Stimulated activated CD8-positive, alpha-beta memory T cell treated with anti-CD3 and anti-CD28 coated beads, Interleukin-2, amount 100 ng/mL, for 48 hours (primary cell): Measurements from ENCODE around the gene RAD9A.

Experiments
- DNase-seq, 2 donors: peaks; one replicate each; pipeline ENCODE4 v3.0.0-alpha.2; 2020; ENCODE audit warnings: low read depth in 2 of 2

Gene RAD9A

DNA sequence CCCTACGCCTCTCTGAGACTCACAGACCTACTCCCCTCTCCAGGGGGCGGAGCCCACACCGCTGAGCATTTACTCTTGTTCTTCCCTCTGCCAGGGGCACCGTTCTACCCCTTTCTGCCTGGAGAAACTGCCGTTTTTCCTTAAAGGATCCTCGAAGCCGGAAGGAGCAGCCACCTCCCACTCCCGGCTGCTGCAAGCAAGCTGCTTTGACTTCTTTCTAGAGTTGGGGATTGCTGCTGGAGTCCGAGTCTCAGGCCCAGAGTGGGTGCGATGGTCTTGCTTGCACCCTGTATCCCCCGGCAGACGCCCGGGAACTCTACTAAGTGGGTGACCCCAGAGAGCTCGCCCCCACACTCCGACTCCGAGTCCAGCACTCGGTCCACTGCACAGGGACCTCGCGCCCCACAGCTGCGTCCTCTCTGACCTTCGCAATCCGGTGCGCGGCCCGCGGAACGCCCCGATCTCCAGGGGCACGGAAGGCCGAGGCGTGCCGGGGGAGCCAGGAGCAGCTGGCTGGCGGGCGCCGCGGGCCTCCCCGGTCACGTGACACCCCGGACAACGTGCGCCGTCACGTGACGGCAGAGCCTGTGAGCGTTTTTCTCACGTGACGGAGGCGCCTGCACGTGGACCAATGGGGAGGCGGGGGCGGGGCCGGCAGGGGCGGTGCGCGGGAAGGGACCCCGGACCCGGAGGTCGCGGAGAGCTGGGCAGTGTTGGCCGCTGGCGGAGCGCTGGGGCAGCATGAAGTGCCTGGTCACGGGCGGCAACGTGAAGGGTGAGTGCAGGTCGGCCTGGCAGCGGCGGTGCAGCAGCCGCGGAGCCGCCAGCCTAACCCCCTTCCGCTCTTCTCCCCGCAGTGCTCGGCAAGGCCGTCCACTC lies at the start of gene RAD9A:
TSS of gene RAD9A (plus strand) at position 683 of the 879 bp plus-strand sequence. CDS start at position 742, 59 bp downstream.
- DNase-seq, result peak; percentile 91 to 94

DNA sequence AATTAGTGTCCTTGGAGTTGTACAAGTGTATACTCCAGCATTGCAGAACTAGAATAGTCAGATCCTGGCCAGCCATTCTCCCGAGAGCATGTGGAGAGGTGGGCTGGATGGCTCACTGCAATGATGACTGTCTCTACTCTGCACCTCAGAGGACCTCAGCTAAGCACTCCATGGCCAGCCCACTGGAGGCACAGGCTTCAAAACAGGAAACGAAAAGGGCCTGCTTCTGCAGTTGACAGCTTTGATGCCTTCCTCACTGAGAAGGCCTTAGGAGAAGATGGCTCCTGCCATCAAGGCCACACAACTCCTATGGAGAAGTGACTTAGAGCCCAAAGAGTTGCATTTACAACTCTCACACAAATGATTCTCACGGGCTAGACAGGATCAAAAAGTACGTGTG lies 47.5 kb upstream of the RAD9A start:
- DNase-seq, result no peak

DNA sequence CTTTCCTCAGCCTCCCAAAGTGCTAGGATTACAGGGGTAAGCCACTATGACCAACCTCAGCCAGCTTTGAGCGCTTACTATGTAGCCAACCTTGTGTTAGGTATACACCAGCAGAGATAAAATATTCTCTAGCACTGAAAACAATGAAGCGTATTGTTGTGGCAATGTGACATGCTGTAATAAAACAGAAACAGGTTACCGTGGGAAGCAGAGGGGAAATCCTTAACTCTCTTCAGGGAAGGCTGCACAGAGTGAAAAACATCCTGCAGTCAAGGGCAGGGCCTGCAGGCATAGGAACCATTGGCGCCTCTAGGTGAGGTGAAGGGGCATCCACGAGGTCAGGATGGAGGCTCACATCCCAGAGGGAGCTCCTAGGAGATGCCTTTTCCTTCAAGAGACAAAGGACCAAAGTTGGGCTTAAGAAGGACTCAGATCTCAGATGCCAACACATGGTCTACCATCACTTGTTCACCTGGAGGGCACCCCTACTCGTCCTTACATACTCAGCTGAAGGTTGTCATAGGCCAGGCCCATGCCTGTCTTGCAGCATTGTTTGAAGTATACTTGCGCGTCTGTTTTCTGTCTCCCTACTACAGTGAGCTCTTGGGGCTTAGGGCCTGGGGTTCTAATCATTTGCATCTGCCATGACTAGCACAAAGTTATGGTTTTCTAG lies 46.4 kb upstream of the RAD9A start:
- no peak for DNase-seq

DNA sequence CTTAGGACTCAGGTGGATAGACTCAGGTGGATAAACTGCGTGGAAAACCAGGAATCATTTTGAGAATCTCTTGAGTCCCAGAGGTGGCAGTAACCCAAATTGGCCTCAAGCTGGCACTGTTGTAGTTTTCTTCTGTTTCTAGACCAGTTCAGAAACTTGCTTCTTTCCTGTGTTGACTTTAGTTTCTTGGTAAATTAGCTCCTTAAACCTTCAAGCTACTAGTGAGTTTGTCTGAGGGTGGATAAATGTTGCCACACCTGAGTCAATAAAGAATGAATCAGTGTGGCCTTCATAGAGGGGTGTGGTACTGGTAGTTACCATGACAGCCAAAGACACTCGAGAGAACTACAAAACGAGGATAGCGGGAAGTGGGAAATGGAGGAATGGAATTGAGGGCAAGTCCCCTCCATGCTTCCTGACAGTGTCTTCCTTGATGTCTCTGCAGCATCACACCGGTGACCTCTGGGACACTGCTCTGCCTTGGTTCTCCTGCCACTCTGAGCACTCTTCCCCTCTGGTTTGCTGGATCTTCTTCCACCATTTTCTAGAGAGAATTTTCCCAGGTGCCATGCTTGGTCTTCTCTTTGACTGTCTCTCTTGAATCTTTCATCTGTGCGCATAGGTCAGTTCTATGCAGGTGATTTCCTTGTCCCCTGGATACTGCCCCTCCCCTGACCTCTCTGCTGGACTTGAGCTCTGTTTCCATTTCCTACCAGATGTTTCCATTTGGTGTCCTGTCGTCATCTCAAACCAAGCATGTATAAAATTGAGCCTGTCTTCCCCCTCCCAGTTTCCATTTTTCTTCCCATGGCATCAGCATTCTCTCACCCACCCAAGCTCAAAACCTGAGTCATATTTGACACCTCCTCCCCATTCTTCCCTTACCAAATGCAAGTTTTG lies 45.6 kb upstream of the RAD9A start:
- no peak for DNase-seq

DNA sequence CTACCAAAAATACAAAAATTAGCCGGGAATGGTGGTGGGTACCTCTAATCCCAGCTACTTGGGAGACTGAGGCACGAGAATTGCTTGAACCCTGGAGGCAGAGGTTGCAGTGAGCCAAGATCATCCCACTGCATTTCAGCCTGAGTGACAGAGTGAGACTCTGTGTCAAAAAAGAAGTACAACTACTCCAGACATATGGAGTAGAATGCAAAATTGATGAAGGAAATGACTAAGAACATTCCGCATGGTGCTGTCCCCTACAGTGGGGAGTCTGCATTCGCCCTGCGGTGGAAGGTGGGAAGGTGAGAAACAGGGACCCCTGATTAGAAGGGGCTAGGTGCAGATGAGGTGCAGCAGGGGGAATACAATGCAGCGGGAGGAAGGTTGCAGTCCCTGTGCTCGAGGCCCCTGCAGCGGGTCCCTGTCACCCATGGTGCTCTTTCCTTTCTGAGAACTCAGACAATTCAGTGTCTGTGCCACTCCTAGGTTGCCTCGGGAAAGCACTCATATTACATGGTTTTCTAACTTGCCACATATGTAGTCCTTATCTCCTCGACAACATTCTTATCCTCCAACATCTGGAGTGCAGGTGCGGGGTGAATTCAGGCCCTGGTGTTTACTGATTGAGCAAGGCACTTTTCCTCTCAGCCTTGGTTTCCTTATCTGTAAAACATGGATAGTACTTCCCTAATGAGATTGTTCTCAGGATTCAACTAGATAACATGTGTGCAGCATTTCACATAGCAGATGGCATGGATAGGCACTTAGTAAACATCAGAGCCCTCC lies 43.6 kb upstream of the RAD9A start:
- no peak for DNase-seq

DNA sequence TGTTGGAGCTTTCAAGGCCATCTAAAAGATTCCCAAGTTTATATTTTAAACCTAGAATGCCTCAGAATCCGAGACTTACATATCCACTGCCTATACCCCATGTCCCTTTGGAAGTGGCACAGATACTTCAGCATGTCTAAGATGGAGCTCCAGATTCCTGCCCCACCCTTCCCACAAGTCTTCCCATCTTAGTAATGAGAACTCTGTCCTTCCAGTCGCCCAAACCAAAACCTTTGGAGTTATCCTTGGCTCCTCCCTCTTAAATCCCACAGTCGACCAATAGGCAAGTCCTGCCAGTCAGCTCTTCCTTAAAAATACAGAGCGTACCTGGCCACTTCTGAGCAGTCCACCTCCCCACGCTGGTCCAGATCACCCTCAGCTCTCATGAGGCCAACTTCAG lies 42.8 kb upstream of the RAD9A start:
- DNase-seq, result no peak

DNA sequence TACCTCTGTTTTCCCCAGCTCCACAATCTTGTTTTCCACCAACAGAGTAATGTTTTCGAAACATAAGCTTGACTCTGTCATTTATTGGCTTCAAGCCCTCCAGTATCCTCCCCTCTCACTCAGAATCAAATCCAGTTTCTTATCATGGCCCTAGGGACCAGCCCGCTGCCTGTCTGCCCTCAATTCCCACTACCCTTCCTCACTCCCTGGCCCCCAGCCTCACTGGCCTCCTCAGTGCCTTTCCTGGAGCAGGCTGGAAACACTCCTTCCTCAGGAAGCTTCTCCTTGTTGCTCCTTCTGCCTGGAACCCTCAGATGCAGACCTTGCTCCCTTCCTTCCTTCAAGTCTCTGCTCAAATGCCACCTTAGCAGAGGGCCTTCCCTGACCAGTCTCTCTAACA lies 42.3 kb upstream of the RAD9A start:
- no peak for DNase-seq

DNA sequence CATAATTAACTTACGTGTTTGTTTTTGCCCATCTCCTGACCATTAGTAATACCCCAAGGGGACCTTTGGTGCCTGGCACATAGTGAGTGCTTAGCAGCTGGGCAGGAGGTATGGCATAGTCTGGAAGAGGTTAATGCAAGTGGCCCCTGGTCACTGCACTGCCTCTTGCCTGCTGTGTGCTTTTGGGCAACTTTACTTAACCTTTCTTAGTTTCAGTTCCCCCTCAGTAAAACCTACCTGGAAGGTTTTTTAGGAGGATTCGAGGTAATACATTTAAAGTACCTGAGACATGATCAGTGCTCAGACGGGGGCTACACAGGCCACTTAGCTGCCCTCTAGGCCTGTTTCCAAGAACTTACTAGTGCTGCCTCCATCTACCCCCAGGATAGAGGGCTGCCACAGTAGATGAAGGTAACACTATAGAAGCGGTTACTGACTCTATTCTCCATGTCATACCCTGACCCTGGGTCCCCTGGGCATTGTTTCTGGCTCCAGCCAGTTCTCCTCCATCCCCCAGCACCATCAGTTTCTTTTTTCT lies 41.8 kb upstream of the RAD9A start:
- DNase-seq, result no peak

DNA sequence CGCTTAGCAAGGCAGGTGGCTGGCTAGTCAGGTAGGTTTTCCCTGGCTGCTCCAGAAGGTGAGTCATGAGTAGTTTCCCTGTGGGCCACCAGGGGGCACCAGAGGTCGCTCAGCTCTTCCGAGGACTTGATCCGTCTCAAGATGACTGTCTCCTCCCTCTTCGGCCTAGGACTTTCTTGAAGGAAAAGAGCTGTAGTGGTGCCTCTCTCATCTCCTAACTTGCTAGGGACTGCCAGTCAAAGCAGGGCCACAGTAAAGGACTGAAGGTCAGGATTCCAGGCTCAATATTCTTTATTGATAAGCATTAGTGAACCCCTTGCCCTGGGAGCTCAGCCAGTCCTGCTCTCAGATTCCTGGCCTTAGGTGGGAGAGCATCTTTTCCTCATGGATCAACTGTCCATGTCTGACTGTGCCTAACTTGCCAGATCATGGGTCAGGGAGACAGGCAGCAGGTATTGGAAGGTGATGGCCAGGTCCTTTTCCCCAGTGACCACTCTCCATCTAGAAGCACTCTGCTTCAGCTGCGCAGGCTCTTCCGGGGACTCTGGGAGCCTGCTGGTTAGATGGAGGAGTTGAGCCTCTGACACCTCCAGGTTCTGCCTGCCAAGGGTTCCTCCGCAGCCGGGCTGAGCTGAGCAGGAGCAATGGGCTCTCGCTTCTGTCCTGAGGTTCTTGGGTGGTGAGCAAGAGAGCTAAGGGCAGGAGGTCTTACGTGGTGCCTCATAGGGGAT lies 40.3 kb upstream of the RAD9A start:
- DNase-seq, result no peak

DNA sequence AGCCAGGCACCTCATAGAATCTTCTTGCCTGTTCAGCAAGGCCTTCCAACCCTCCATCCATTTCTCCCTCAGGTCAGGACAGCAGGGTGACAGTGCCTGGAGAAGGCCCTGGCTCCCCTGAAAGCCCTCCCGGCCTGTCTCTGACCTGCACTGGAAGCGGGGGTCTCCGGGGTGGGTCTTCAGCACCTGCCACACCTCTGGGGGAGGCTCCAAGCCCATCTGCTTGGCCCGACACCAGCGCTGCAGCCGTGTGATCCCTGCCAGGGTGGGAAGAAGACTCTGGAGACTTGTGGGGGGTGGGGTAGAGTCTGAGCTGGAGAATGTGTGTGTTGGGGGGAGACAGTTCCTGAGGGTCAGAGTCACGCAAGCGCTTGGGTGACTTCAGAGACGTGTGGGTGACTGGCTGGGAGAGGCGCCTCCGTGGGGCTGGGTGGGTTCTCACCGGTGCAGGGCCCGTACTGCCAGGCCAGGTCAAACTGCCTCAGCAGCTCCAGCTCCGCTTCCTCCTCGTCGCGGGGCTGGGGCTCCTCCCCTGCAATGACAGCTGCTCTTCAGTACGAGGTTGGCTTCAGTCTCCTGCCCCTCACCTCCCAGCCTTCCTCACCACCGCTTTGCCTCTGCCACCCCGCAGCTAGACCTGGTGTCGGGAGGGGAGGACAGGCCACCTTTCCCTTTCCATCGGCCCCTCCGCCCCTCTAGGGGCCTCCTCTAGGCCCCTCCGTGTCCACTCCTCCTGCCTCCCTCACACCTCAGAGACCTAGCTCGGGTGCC lies 39.1 kb upstream of the RAD9A start:
- DNase-seq, result no peak

DNA sequence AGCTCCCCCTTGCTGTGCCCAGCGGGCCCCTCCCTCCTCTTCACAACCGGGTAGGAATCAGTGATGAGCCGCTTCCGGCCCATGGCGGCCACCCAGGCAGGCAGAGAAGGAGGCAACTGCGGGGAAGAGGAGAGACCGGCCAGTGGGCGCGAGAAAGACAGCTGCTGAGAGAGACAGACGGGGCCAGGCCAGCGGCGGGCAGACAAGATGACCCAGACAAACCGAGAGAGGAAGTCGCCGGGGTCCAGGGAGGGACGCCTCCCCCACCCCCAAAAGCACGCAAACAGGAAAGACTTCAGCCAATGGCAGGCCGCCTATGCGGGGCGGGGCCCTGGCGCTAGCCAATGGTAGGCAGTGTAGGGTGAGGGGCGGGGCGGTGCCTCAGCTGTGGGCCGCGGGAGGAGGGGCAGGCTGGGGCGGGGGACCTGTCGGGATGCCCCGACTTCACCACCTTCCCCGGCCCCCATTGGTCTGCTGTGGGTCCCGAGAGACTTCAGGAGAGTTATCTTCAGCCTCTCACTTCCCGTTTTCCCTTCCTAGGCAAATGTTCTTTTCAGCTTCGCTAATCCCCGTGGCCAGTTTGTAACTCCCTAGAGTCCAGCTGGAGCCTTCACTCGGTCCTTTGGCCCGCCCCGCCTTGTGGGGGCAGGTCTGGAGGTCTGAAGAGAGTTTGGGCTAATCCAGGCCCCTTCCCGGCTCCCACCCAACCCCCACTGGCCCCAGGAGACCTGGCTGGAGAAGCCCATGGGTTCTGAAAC lies 38.3 kb upstream of the RAD9A start, which contains the start of gene POLD4:
TSS of gene POLD4 (minus strand) at position 230 of the 758 bp plus-strand sequence. CDS start at position 83, 147 bp downstream.
- peak; percentile 96 to 97 for DNase-seq

DNA sequence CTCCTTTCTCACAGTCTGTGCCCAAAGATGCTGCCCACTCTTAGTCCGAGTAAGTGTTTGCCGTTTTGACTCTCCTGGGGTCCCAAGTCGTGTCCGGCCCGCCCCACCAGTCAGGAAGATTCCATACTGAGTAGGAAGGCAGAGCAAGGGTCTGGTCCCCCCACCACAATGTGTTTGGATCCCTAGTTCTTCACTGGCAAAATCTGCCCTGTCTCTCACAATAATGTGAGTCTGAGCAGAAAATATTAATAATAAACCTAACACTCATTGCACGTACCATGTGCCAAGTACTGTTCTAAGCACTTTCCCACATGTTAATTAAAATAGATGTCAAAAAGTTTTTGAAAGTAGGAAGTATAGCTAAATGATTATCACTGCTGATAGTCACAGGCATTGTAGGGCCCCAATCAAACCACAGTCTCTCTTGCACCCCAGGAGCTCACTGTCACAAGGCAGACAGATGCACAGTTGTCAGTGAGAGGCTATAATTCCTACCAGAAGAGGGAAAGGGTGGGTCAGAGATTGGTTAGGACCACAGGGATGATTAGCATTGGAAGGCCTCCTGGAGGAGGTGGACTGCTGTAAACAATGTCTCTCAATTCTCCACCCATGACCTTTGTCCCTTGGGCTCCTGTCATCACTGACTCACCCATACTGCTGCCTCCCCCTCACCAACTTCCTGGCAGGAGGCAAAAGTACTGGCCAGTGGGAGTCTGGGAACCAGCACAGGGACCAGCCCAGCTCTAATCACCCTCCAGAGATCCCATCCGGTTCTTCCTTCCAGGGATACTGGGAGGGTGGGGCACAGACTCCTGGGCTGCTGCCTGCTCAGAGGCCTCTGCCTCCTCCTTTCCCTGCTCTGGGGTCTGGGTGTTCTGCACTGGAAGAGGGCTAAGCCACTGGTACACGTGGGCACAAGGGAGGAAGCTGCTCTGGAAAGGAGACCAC lies 37.4 kb upstream of the RAD9A start:
- DNase-seq, result no peak

DNA sequence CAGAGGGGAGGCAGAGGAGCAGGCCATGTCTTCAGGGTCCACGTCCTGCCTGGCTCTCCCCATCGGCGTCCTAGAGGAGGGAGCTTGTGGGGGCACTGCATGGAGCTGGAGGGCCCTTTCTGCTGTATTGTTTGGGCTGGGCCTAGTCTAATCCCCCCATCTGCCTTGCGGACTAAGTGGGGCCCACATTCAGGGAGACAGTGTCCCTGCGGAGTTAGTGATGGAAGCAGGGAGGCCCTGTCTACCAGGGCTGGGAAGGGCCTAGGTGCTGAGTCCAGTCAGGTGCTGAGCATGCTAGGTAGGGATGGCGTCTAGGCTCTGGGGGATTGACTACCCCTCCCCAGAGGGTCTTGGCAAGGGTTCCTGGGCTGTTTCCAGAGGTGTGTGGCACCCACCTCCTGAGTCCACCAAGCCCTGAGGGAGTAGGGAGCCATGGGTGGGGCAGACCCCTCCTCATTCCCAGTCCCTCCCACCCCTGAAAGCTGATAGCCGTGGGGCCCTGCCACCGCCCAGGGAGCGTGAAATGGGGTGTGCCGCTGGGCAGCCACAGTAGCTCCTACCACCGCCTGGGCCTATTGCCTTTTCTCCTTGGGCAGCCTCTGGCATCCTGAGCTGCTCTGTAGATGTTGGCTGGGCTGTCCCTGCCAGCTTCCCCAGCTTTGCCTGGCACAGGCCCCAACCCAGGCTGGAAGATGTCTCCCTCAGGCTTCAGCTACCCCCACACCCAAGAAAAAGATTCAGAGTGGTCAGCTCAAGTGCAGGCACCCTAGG lies 36.6 kb upstream of the RAD9A start:
- no peak for DNase-seq

DNA sequence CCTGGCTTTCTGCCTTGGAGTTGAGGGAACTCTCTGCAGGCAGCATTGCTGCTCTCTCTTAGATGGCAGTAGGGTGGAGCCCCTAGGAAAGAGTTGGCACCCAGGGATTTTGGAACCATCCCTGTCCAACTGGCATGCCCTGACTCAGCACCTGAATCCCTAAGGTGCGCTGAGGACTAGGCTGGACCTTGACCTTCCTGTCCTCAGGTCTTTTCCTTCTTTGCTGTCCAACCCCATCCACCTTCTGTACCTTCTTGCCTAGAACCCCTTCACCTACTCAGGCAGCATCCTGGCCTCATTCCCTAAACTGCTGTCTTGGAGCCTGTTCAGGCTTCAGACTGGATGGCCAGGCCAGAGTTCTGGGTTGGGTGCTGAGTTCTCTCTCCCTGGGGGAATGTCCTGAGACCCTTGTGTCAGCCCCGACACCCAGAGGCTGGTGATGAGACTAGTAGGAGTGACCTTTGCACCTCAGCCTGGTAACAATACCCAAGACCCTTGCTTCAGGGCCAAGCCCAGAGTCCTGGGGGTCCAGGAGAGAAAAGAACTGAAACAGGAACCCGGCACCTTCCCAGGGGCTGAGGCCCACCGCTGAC lies 35.9 kb upstream of the RAD9A start:
- no peak for DNase-seq

DNA sequence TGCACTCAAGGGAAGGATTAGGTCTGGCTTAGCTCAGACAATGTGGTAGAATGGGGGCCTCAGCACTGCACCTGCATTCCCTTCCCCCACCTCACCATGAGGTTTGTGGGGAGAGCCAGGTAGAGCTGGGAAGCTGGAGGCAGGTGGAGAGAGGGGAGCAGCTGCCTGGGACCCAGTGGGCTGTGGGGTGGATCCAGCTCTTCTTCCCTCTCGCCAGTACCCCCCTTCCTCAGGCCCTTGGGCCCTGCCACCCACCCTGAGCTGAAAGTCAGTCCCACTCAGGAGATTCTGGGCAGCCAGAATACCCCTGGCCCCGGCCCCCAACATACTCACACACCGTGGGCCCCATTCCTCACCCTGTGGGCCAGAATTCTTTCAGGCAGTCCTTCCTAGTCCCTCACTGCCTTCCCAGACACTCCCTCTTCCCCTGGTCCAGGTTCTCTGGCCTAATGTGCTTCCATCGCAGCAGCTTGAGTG lies 35.4 kb upstream of the RAD9A start:
- DNase-seq, result no peak

DNA sequence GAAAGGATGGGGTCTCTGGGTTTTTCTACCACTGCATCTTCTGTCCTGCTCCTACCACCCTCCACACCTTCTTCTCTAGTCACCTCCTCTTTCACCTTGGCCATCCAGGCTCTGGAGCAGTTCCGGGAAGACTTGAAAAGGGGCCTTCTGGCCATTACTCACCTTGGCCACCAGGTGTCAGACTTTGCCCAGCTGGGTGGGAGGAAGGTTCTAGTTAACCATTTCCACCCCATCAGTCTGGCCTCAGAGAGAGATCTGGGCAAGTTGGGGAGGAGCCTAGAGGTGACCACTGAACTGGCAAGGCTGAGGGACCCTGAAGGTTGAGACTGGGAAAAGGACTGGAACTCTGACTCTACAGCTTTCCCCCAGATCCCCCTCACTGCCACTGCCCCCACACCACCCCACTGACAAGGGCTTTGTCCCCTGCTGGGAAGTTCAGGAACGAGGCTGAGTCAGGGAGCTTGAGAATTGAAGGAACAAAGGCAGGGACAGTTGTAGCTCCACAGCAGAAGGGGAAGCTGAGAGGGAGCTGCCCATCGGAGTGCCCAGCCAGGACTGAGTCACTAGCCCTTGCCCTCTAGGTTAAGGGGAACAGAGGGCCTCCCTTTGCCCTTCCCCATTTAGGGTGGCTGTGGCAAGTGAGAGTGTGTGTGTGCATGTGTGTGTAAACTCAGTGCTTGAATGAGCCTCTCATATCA lies 34.8 kb upstream of the RAD9A start:
- DNase-seq, result peak in 1 of 2 donors; percentile 42
